Uterus (tissue), 4 donors: ENCODE data around the gene GPR62. TPM values are rescaled to one million over a fixed set of nuclear protein-coding genes. Genes with fewer than 3 reads are reported as not detected.

Experiments
- DNase-seq, 2 donors: peaks; one replicate each; pipeline ENCODE4 v3.0.0-alpha.2; 2019 to 2020
- H3K27ac ChIP-seq, 2 donors: fragments of 200-600 bp; sonication (generic); 1 replicate in 1 of 2; 2 replicates in 1 of 2; pipeline ENCODE4 v1.5.1; 2016 to 2018
- H3K27me3 ChIP-seq, 2 donors: fragments of 200-600 bp; sonication (generic); one replicate each; pipeline ENCODE4 v1.5.1; 2018 to 2019; ENCODE audit warnings: control low read depth in 1 of 2
- H3K36me3 ChIP-seq, 2 donors: fragments of 200-600 bp; sonication (generic); one replicate each; pipeline ENCODE4 v1.5.1; 2019; ENCODE audit warnings: control low read depth in 1 of 2
- H3K4me1 ChIP-seq, 2 donors: fragments of 200-600 bp; sonication (generic); one replicate each; pipeline ENCODE4 v1.5.1; 2018 to 2019; ENCODE audit warnings: control low read depth in 1 of 2
- H3K4me3 ChIP-seq, 2 donors: fragments of 200-600 bp; sonication (generic); 1 replicate in 1 of 2; 2 replicates in 1 of 2; pipeline ENCODE4 v1.5.1; 2018 to 2019; ENCODE audit warnings: mild to moderate bottlenecking in 1 of 2
- H3K9me3 ChIP-seq, 2 donors: fragments of 200-600 bp; sonication (generic); one replicate each; pipeline ENCODE4 v1.5.1; 2019; ENCODE audit warnings: control low read depth in 1 of 2
- CTCF ChIP-seq, 4 experiments: fragments of 200-600 bp in 2 of 4; fragments of 450-650 bp in 2 of 4; sonication (generic) in 2 of 4; IDR thresholded peaks; one replicate each; pipeline ENCODE4 v1.5.1; 2016 to 2019; ENCODE audit warnings: antibody characterized with exemption in 4 of 4, mild to moderate bottlenecking in 2 of 4, moderate library complexity in 1 of 4
- POLR2A ChIP-seq, 2 donors: fragments of 450-650 bp; IDR thresholded peaks; one replicate each; pipeline ENCODE4 v1.6.1; 2016; ENCODE audit warnings: antibody characterized with exemption in 2 of 2, mild to moderate bottlenecking in 1 of 2, moderate library complexity in 1 of 2
- intact Hi-C: fragments of 100-400 bp; cut with DNase I; formaldehyde crosslinking; loops from one replicate; pipeline ENCODE4 v1.15.1; 2023; ENCODE audit warnings: low total_unique reads
- total RNA-seq, 4 donors: library from RNA; depleted of rRNA in 3 of 4; stranded (reverse); fragments of >200 nt in 3 of 4; gene quantifications; one replicate each; pipeline versions ENCODE4 v1.1.0 to v1.2.4, GENCODE V29; 2014 to 2023
- donor health status: DM: yes; HTN: yes; CAD: no.

Gene GPR62
- total RNA-seq, 4 donors from 2014 or later: 0.28 to 8.2 (median 0.34) TPM; not detected in 1

- TF ChIP-seq CTCF (IDR thresholded peaks at IDR 0.05) (no peak), POLR2A (IDR thresholded peaks at IDR 0.05) (no peak)
- Histone ChIP-seq H3K9me3 (no peaks in the 10 kb centered on the region), H3K4me1 (no peaks in the 10 kb centered on the region), H3K4me3 (no peak overlapping the region), H3K36me3 (no peaks in the 10 kb centered on the region), H3K27me3 (no peaks in the 10 kb centered on the region), H3K27ac (no peak overlapping the region)
- intact Hi-C loops: no loop called here
- DNase-seq: peak in 1 of 2 donors; percentile 11
Observed at GRCh38 chr3:51946796-51947195, 8.4 kb upstream of the GPR62 start.

GRCh38 chr3:51947215-51947900 is 7.8 kb upstream of the GPR62 start:
- Histone ChIP-seq H3K27me3 (no peaks in the 10 kb centered on the region), H3K36me3 (no peaks in the 10 kb centered on the region), H3K4me1 (no peaks in the 10 kb centered on the region), H3K9me3 (no peaks in the 10 kb centered on the region), H3K27ac (no peak overlapping the region), H3K4me3 (no peak overlapping the region)
- TF ChIP-seq POLR2A (IDR thresholded peaks at IDR 0.05): no peak
- peak in 1 of 2 donors; percentile 8 for DNase-seq
- intact Hi-C loops: no loop called here

- no peak for TF ChIP-seq CTCF (IDR thresholded peaks at IDR 0.05)
- no peak for TF ChIP-seq POLR2A (IDR thresholded peaks at IDR 0.05)
Observed at GRCh38 chr3:51948016-51948580, 7.1 kb upstream of the GPR62 start.

GRCh38 chr3:51949121-51949520 is 6.1 kb upstream of the GPR62 start:
- H3K27me3 ChIP-seq: no peaks in the 10 kb centered on the region
- DNase-seq: no peak
- no peak for TF ChIP-seq POLR2A (IDR thresholded peaks at IDR 0.05)
- TF ChIP-seq CTCF (IDR thresholded peaks at IDR 0.05): no peak
- H3K4me1 ChIP-seq: no peaks in the 10 kb centered on the region
- no peaks in the 10 kb centered on the region for H3K9me3 ChIP-seq
- H3K4me3 ChIP-seq: no peak overlapping the region
- no peak overlapping the region for H3K27ac ChIP-seq
- intact Hi-C loops: no loop called here
- H3K36me3 ChIP-seq: no peaks in the 10 kb centered on the region

More at GRCh38 chr3:51948016-51948580, 7.1 kb upstream of the GPR62 start:
- H3K4me1 ChIP-seq: no peaks in the 10 kb centered on the region
- no peaks in the 10 kb centered on the region for H3K9me3 ChIP-seq
- no peak overlapping the region for H3K27ac ChIP-seq
- intact Hi-C loops: no loop called here
- no peak for DNase-seq
- H3K27me3 ChIP-seq: no peaks in the 10 kb centered on the region
- no peak overlapping the region for H3K4me3 ChIP-seq
- H3K36me3 ChIP-seq: no peaks in the 10 kb centered on the region

- H3K9me3 ChIP-seq: no peaks in the 10 kb centered on the region
- H3K27ac ChIP-seq: no peak overlapping the region
- no peak overlapping the region for H3K4me3 ChIP-seq
- no peak for DNase-seq
- intact Hi-C loops: no loop called here
- H3K36me3 ChIP-seq: no peaks in the 10 kb centered on the region
- H3K4me1 ChIP-seq: no peaks in the 10 kb centered on the region
- no peaks in the 10 kb centered on the region for H3K27me3 ChIP-seq
- TF ChIP-seq CTCF (IDR thresholded peaks at IDR 0.05): no peak
- no peak for TF ChIP-seq POLR2A (IDR thresholded peaks at IDR 0.05)
Observed at GRCh38 chr3:51950899-51951298, 4.3 kb upstream of the GPR62 start.
